ENCODE results near the gene DDX1. TPM values are rescaled to one million over a fixed set of nuclear protein-coding genes. Genes with fewer than 3 reads are reported as not detected.
A peak's percentile ranks its signal among the peaks of the same experiment; 100 is the strongest.

The DDX1 gene
- total and polyA plus RNA-seq, 7 donors, result 116 to 166 (median 132) TPM

DNA sequence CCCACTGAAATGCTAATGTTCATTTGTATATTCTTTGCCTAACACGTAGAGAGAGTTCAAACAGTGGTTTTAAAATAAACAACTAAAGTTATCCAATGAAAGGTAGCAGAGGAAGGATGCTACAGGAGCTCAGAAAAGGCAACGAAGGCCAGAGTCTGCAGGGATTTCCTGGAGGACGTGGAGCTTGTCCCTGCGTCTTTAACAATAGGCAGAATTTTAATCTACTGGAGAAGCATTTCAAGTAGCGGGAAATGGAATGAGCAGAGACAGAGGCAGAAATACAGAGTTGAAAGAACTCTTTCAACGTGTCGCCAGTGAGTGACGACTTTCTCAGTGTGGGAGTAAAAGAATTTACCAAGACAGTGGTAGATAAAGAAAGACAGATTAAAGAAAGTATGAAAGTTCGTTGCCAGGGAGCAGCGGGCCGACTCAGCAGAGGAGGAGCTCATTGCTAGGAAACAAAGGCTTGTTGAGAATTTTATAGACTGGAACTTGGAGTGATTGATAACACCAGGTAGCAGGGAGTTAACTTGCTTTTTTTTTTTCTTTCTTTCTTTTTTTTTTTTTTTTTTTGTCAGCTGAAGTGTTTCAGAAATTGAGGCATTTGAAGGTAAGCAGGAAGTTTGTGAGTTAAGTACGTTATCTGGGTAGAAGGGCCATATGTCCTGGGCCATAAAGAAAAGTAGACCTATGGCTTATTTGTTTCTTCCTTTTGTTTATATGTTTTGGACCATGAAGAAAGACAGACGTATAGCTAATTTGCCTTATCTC, 29.9 kb upstream of the DDX1 start:
- Histone ChIP-seq H3K27ac (peak overlapping the region; percentile 78), H3K4me3 (peak overlapping the region; percentile 90), H3K4me1 (peaks cover 26% of the 10 kb centered on the region), H3K27me3 (ENCODE audit: insufficient read depth in 3 of 3, low read length in 2 of 3) (no peaks in the 10 kb centered on the region), H3K36me3 (ENCODE audit: insufficient read depth in 1 of 2, low read depth in 1 of 2) (peaks cover 0 to 6% of the 10 kb centered on the region in 2 donors), H3K9me3 (no peaks in the 10 kb centered on the region)
- ATAC-seq (peak in 3 of 4 donors; percentile 41 to 69 (median 63)), DNase-seq (no peak)
- intact Hi-C loops (cut with DNase I), result loop anchor here in 1 of 2 donors (1.0 kb wide), 1 partner anchor 30 kb away; the partner anchor contains the start of gene DDX1
- 4 to 9% (median 7%) methylated on average over 13 of the region's 13 CpGs for WGBS, 3 donors
- no peak for TF ChIP-seq CTCF (IDR thresholded peaks at IDR 0.05)

DNA sequence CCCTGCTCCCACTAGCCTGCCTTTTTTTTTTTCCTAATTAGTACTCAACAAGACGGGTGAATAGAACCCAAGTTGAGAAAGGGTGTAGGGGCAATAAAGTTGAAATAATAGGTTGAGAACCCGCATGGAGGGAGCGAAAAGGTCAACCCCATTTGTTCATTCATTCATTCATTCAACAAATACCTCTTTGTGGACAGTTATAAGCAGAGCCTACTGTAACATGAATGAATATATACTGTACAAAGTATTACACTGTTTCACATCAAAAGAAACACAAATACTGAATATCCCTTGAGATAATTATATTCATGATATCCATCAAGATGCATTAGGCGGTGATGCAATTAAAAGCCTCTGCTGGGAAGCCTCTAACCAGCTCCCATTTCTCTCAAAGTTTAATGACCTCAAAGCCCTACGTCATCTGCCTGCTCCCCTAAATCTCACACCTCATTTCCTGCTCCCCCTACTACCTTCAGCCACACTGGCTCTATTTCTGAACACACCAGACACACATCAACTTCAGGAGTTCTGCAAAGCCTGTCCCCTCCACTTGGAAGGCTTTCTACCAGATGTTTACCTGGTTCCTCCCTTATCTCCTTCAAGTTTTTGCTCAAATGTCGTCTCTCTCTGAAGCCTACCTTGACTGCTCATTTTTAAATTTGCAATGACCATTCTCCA, 29.2 kb upstream of the DDX1 start:
- no peak overlapping the region for H3K27ac ChIP-seq
- no peaks in the 10 kb centered on the region for H3K9me3 ChIP-seq
- DNase-seq, result no peak
- H3K4me1 ChIP-seq, result peaks cover 26% of the 10 kb centered on the region
- no peaks in the 10 kb centered on the region for H3K27me3 ChIP-seq (ENCODE audit: insufficient read depth in 3 of 3, low read length in 2 of 3)
- H3K4me3 ChIP-seq, result peak overlapping the region; percentile 90
- WGBS, 3 donors, result 86 to 90% (median 89%) methylated on average over 6 of the region's 6 CpGs
- H3K36me3 ChIP-seq (ENCODE audit: insufficient read depth in 1 of 2, low read depth in 1 of 2), result no peaks in the 10 kb centered on the region
- no peak for TF ChIP-seq CTCF (IDR thresholded peaks at IDR 0.05)
- no peak for ATAC-seq
- intact Hi-C loops (cut with DNase I), result no loop called here

GRCh38 chr2:15563227-15564100, 28.2 kb upstream of the DDX1 start:
- 68 to 75% (median 72%) methylated on average over 9 of the region's 9 CpGs for WGBS, 3 donors
- no peaks in the 10 kb centered on the region for H3K9me3 ChIP-seq
- no peaks in the 10 kb centered on the region for H3K36me3 ChIP-seq (ENCODE audit: insufficient read depth in 1 of 2, low read depth in 1 of 2)
- intact Hi-C loops (cut with DNase I), result no loop called here
- H3K27me3 ChIP-seq (ENCODE audit: insufficient read depth in 3 of 3, low read length in 2 of 3), result no peaks in the 10 kb centered on the region
- H3K4me1 ChIP-seq, result peaks cover 17% of the 10 kb centered on the region
- no peak for TF ChIP-seq CTCF (IDR thresholded peaks at IDR 0.05)
- ATAC-seq (no peak), DNase-seq (no peak)
- H3K4me3 ChIP-seq, result no peak overlapping the region
- no peak overlapping the region for H3K27ac ChIP-seq

GRCh38 chr2:15565392-15565791, 26.3 kb upstream of the DDX1 start:
- TF ChIP-seq CTCF (IDR thresholded peaks at IDR 0.05), result no peak
- Histone ChIP-seq H3K9me3 (no peaks in the 10 kb centered on the region), H3K36me3 (ENCODE audit: insufficient read depth in 1 of 2, low read depth in 1 of 2) (no peaks in the 10 kb centered on the region), H3K4me3 (no peak overlapping the region), H3K4me1 (no peaks in the 10 kb centered on the region), H3K27ac (no peak overlapping the region), H3K27me3 (ENCODE audit: insufficient read depth in 3 of 3, low read length in 2 of 3) (no peaks in the 10 kb centered on the region)
- WGBS, 3 donors, result 83 to 85% (median 85%) methylated on average over 3 of the region's 3 CpGs
- intact Hi-C loops (cut with DNase I), result no loop called here
- ATAC-seq, result no peak
- DNase-seq, result no peak

Data from psoas muscle (tissue), 8 donors.